ENCODE data around the gene ZNF883. TPM values are rescaled to one million over a fixed set of nuclear protein-coding genes. Genes with fewer than 3 reads are reported as not detected.

The ZNF883 gene
- total RNA-seq, 1 donor from 2014 or later: 1.0 TPM

DNA sequence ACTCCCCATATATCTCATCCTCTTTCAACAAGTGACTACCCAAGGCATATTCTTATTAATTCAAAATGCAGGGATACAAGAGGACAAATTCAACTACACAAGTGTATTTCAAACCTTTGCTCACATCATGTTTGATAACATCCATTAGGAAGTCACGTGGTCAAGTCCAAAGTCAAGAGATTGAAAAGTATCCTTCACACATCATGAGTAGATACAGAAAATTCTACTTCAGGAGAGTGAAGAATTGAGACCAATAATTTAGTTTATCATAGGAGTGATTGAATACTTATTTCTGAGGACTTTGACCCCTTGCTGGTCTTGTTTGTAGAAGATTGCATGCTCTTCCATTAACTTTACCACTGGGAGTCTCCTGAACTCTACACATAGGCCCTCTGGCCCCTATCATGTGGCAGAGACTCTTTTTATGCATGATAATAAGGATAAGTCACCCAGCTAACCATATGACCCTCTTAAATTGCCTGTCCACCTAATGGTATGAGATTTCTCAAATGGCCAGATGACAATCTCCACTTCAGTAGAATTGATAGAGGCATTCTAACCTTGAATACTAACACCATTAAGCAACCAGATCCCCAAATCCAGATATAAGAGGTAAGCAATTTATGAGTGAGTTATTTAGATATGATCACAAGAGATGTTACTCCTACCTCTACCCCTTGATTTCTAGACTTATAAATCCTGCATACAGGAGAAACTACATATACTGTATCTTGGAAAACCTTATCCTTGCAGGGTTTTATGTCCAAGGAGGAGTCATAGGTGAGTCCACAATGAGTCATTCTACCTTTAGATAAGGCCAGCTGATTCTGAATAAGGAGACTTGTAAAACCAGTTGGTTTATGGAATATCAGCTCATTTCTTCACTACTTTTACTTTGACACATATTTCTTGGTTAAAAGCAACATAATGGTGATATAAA, 94.7 kb downstream of the ZNF883 start:
- peak; percentile 38 for ATAC-seq

- ATAC-seq: no peak
Observed at GRCh38 chr9:112914524-112914923, 97.5 kb downstream of the ZNF883 start.

DNA sequence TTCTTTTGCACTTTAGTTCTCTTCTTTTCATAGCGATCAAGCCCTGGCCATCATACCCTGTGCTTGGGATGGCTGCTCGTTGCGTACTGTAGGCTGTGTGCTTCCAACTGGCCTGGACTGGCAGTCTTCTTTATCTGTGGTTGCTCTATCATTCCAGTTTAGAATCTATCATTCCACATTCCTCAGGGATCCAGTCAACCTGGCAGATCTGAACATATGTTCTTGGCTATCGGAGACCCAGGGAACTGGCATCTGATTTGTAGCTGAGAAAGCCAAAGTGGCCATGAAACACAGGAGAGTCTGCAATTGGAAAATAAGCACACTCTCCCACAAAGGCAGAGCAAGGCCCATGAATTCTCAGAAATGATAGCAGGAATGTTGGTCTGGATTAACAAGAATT, 98.7 kb downstream of the ZNF883 start:
- no peak for ATAC-seq

DNA sequence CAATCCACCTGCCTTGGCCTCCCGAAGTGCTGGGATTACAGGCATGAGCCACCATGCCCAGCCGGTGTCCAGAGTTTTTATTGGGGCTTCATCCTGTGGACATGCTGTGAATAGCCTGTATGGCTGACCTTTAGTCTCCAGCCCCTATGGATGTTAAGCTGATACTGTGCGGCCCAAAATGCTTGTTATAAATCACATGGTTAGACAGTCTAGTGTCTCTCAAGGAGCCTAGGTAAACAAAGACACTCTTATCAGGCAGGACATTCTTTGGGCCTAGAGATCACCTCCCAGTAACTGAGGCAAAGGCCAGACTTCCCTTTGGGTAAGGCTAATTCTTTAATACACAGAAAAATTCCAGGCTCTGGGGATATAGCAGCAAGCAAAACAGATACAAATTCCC, 99.4 kb downstream of the ZNF883 start:
- no peak for ATAC-seq

DNA sequence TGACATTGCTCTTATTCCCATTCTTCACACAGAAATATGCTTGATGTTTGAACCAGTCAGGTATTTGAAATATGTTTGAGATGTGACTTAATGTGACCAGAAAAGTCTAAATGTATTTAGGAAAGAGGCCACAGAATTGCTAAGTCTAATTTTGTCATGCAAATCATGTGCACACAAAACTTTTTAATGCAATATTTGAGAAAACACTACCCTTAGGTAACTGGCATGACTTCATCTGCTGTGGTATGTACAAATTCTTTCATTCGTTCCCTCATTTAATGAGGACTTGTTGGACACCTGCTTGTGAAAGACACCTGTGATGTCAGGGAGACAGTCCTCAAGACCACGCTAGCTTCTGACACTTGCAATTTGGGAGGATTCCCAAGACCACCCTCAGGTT, 100.3 kb downstream of the ZNF883 start:
- no peak for ATAC-seq

Other genes with a start within 250 kb of the ZNF883 start
- 0.44 TPM for gene SLC46A2, start 121.3 kb downstream of the ZNF883 start, total RNA-seq
- gene ZFP37, start 44.5 kb upstream of the ZNF883 start, total RNA-seq: 1.1 TPM
- gene SLC31A2, start 138.8 kb upstream of the ZNF883 start, total RNA-seq: 5.3 TPM
- 18.8 TPM for gene FKBP15, start 209.1 kb upstream of the ZNF883 start, total RNA-seq
- 22.2 TPM for gene SLC31A1, start 209.4 kb upstream of the ZNF883 start, total RNA-seq